HG02970 (cell line): ENCODE data around the gene TELO2.

Experiments
- ATAC-seq: cut with Tn5 transposase; IDR thresholded peaks from one replicate; pipeline ENCODE4 v1.9.1; 2021; ENCODE audit warnings: mild to moderate bottlenecking, moderate library complexity, moderate number of reproducible peaks; ENCODE audit not compliant: unreplicated experiment, low FRiP score

TELO2 gene

GRCh38 chr16:1548727-1549126, 55.6 kb downstream of the TELO2 start:
- ATAC-seq = no peak

GRCh38 chr16:1550069-1550468, 56.9 kb downstream of the TELO2 start:
- no peak for ATAC-seq

GRCh38 chr16:1550696-1551095, 57.5 kb downstream of the TELO2 start:
- no peak for ATAC-seq

DNA sequence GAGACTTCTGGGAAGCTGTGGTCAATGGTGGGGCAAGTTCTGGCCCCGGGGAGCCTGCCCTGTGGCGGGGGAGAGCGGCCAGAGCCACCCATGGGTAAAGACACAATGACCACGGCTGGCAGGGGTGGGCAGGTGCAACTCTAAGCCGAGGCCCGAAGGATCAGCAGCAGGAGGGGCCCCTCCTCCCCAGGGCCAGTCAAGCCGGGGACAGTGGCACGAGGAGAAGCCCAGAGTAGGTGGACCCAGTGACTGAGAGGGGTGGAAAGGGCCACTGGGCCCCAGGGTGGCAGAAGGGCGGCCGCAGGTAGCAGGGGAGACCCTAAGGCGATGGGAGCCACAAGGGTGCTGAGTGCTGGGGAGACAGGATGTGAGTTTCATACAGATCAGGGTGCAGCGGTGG, 58.0 kb downstream of the TELO2 start:
- ATAC-seq = no peak

DNA sequence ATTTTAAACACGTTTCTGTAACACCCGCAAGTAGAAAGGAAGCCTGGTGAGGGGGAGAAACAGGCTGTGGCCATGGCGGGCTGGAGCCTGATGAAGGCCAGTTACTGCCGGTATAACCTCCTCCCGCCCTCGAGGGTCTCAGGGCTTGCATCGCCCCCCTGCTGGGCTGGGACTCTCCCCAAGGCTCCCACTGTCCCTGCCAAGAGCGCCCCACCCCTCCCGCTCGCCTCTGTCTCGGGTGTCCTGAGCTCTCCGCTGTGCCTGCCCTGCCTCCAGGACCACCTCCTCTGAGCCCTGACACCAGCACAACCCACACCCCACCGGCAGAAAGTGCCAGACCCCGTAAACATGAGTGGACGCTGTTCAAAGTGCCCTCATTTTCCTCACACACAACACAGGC, 59.0 kb downstream of the TELO2 start:
- ATAC-seq = no peak

DNA sequence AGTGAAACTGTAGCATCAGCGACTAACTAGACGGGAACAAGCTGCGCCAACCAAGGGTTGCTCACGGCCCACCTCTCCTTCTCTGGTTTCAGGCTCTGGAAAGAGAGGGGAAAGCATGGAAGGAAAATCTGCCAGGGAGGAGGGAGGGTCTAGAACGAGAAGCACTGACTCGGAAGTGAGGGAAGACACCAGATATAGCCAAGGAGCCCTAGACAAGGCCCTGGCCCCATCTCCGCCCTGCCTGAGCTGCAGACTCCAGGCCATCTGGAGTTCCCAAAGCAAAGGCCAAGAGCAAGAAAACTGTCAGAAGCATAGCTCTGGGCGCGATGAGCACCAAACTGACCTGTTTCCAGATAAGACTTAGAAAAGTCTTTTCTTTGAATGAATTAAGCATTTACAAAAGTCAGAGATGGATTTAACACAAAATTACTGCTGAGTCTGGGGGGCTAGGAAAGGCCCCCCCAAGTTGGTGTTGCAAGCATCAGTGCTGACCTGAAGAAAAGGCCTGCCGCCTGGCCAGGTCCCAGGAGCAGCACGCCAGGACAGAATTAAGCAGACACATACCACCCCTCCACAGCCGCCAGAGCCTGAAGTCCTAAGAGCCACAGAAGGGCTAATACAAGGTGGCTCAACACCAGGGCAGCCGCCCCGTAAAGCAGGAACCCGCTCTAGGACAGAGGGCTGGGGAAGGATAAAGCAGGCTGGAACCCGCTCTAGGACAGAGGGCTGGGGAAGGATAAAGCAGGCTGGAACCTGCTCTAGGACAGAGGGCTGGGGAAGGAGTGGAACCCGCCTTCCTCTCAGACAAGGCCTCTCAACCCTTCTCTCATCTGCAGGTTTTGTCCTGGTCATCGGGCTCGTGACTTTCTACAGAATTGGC, 61.0 kb downstream of the TELO2 start:
- ATAC-seq = no peak

DNA sequence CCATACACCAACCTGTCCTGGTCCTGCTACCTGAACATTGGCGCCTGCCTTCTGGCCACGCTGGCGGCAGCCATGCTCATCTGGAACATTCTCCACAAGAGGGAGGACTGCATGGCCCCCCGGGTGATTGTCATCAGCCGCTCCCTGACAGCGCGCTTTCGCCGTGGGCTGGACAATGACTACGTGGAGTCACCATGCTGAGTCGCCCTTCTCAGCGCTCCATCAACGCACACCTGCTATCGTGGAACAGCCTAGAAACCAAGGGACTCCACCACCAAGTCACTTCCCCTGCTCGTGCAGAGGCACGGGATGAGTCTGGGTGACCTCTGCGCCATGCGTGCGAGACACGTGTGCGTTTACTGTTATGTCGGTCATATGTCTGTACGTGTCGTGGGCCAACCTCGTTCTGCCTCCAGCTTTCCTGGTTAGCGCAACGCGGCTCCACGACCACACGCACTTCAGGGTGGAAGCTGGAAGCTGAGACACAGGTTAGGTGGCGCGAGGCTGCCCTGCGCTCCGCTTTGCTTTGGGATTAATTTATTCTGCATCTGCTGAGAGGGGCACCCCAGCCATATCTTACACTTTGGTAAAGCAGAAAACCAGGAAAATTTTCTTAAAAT, 61.8 kb downstream of the TELO2 start:
- no peak for ATAC-seq

- no peak for ATAC-seq
These were observed 63.1 kb downstream of the TELO2 start for GRCh38 chr16:1556254-1556653.

GRCh38 chr16:1557074-1557473, 63.9 kb downstream of the TELO2 start:
- ATAC-seq = no peak

- no peak for ATAC-seq
These were observed 64.4 kb downstream of the TELO2 start for GRCh38 chr16:1557576-1557975.

DNA sequence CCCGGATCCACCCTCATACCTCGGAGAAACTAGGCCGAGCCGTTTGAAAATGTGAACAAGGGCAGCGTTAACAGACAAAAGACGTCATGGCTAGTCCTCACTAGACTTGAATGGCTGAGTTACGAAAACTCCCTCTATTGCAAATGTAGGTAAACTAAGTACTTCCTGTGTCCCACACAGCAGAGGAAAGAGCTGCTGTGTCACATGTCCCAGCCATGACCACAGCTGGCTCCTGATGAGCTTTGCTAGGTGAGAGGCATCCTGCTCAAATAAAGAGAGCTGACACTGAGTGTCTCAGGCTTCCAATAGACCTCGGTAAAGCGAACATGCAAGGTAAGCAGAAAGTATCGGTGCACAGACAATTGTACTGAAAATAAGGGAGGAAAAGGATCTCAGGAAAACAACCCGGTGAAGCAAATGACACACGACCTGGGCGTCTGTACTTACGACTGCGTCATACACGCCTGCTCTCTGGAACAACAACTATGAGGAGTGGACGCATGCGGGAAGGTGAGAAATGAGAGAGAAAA, 66.4 kb downstream of the TELO2 start:
- ATAC-seq = no peak
